Caco-2 (cell line): ENCODE results near the gene MMAB. TPM values are rescaled to one million over a fixed set of nuclear protein-coding genes. Genes with fewer than 3 reads are reported as not detected.

ENCODE experiments used
- BruUV-seq: library from RNA; stranded (reverse); fragments of 400-500 nt; replicated peaks from 2 replicates; lab custom pipeline; 2021; lab: Mats Ljungman, UMichigan
- CTCF ChIA-PET: fragments of 300-600 bp; sonication (Branson Sonifier 250); formaldehyde crosslinking; loops from one replicate; lab custom pipeline; 2022; ENCODE audit warnings: antibody characterized with exemption; lab: Charles Lee
- POLR2A ChIA-PET: fragments of 300-600 bp; sonication (Branson Sonifier 250); formaldehyde crosslinking; loops from one replicate; lab custom pipeline; 2022; ENCODE audit warnings: antibody characterized with exemption; lab: Charles Lee
- DNase-seq, 2 experiments: peaks; one replicate each; pipeline versions ENCODE4 v3.0.0 to v3.0.0-alpha.2; 2020 to 2022
- H3K27me3 ChIP-seq: replicated peaks from 2 replicates; pipeline ENCODE4 v1.6.0; 2011; ENCODE audit warnings: low read length; ENCODE audit not compliant: control insufficient read depth, insufficient read depth
- H3K36me3 ChIP-seq: 2 replicates; pipeline ENCODE4 v1.5.1; 2011; ENCODE audit warnings: low read length; ENCODE audit not compliant: control insufficient read depth, insufficient read depth
- H3K4me1 ChIP-seq: fragments of 250-450 bp; sonication (Bioruptor Pico); 2 replicates; pipeline ENCODE4 v1.5.1; 2020; ENCODE audit warnings: mild to moderate bottlenecking
- H3K4me3 ChIP-seq: 2 replicates; pipeline ENCODE4 v1.5.1; 2011; ENCODE audit warnings: low read depth, mild to moderate bottlenecking, control low read depth, low read length
- H3K9me3 ChIP-seq: fragments of 250-450 bp; sonication (Bioruptor Pico); 2 replicates; pipeline ENCODE4 v1.5.1; 2020; ENCODE audit warnings: mild to moderate bottlenecking, moderate library complexity
- H3K27ac Mint-ChIP-seq: one replicate; pipeline ENCODE4 v1.8.0; 2022; ENCODE audit warnings: mixed read lengths; ENCODE audit not compliant: unreplicated experiment
- H3K27me3 Mint-ChIP-seq: one replicate; pipeline ENCODE4 v1.8.0; 2022; ENCODE audit warnings: mixed read lengths; ENCODE audit not compliant: insufficient read depth, unreplicated experiment
- H3K36me3 Mint-ChIP-seq: one replicate; pipeline ENCODE4 v1.8.0; 2022; ENCODE audit warnings: mild to moderate bottlenecking, mixed read lengths; ENCODE audit not compliant: insufficient read depth, unreplicated experiment
- H3K4me1 Mint-ChIP-seq: one replicate; pipeline ENCODE4 v1.8.0; 2022; ENCODE audit warnings: low read depth, mixed read lengths; ENCODE audit not compliant: unreplicated experiment
- H3K4me3 Mint-ChIP-seq: one replicate; pipeline ENCODE4 v1.8.0; 2022; ENCODE audit warnings: mild to moderate bottlenecking, moderate library complexity, mixed read lengths; ENCODE audit not compliant: unreplicated experiment
- H3K9me3 Mint-ChIP-seq: one replicate; pipeline ENCODE4 v1.8.0; 2022; ENCODE audit warnings: mixed read lengths; ENCODE audit not compliant: unreplicated experiment
- intact Hi-C: fragments of 100-400 bp; cut with micrococcal nuclease; formaldehyde crosslinking; loops from one replicate; pipeline ENCODE4 v1.10.0; 2022; ENCODE audit not compliant: unreplicated experiment
- total RNA-seq: library from RNA; stranded (reverse); gene quantifications from 2 replicates; pipeline ENCODE4 v1.2.3, GENCODE V29; 2022
- TF ChIP-seq, protein P1 (sequence below), 2 experiments: fragments of 200-600 bp in 1 of 2; IDR thresholded peaks; 1 replicate in 1 of 2; 2 replicates in 1 of 2; pipeline versions ENCODE4 v1.5.1 to v1.8.0; 2011 to 2022; ENCODE audit warnings: antibody characterized with exemption in 1 of 2, control low read depth in 1 of 2, inconsistent platforms in 1 of 2, low read depth in 1 of 2, low read length in 1 of 2, mild to moderate bottlenecking in 1 of 2, moderate library complexity in 1 of 2; ENCODE audit not compliant: insufficient read depth in 1 of 2, severe bottlenecking in 1 of 2, unreplicated experiment in 1 of 2

MMAB gene
- total RNA-seq, 1 experiment from 2014 or later, result 48.9 TPM

GRCh38 chr12:109581856-109582255 lies 8.6 kb upstream of the MMAB start:
- no peak overlapping the region for H3K27ac Mint-ChIP-seq
- H3K27me3 Mint-ChIP-seq, result no peaks in the 10 kb centered on the region
- peaks cover 11% of the 10 kb centered on the region for H3K36me3 Mint-ChIP-seq

GRCh38 chr12:109581334-109581691 lies 8.0 kb upstream of the MMAB start:
- H3K27ac Mint-ChIP-seq, result no peak overlapping the region
- H3K27me3 ChIP-seq, result no peaks in the 10 kb centered on the region
- H3K4me1 Mint-ChIP-seq, result no peaks in the 10 kb centered on the region
- peaks cover 12% of the 10 kb centered on the region for H3K36me3 Mint-ChIP-seq
- H3K4me3 ChIP-seq, result no peak overlapping the region
- H3K4me1 ChIP-seq, result no peaks in the 10 kb centered on the region
- no peaks in the 10 kb centered on the region for H3K9me3 ChIP-seq
- no peak for DNase-seq
- H3K27me3 Mint-ChIP-seq, result no peaks in the 10 kb centered on the region
- H3K4me3 Mint-ChIP-seq, result no peak overlapping the region
- ChIA-PET POLR2A (no interaction called here), CTCF (no interaction called here)
- intact Hi-C loops, result no loop called here
- H3K36me3 ChIP-seq, result no peaks in the 10 kb centered on the region; the same call in 1 of the 2 replicates
- H3K9me3 Mint-ChIP-seq, result no peaks in the 10 kb centered on the region
- BruUV-seq, result no TSS peak
- TF ChIP-seq, protein P1, sequence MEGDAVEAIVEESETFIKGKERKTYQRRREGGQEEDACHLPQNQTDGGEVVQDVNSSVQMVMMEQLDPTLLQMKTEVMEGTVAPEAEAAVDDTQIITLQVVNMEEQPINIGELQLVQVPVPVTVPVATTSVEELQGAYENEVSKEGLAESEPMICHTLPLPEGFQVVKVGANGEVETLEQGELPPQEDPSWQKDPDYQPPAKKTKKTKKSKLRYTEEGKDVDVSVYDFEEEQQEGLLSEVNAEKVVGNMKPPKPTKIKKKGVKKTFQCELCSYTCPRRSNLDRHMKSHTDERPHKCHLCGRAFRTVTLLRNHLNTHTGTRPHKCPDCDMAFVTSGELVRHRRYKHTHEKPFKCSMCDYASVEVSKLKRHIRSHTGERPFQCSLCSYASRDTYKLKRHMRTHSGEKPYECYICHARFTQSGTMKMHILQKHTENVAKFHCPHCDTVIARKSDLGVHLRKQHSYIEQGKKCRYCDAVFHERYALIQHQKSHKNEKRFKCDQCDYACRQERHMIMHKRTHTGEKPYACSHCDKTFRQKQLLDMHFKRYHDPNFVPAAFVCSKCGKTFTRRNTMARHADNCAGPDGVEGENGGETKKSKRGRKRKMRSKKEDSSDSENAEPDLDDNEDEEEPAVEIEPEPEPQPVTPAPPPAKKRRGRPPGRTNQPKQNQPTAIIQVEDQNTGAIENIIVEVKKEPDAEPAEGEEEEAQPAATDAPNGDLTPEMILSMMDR (IDR thresholded peaks at IDR 0.05; ENCODE audit: insufficient read depth in 1 of 2, low read depth in 1 of 2, low read length in 1 of 2, severe bottlenecking in 1 of 2, unreplicated experiment in 1 of 2), result no peak

More at GRCh38 chr12:109581856-109582255, 8.6 kb upstream of the MMAB start:
- POLR2A ChIA-PET, result no interaction called here
- no peak for DNase-seq
- no peaks in the 10 kb centered on the region for H3K4me1 ChIP-seq
- no peaks in the 10 kb centered on the region for H3K9me3 ChIP-seq
- no TSS peak for BruUV-seq
- no peaks in the 10 kb centered on the region for H3K27me3 ChIP-seq
- no peaks in the 10 kb centered on the region; the same call in 1 of the 2 replicates for H3K36me3 ChIP-seq
- TF ChIP-seq, protein P1 (IDR thresholded peaks at IDR 0.05; ENCODE audit: insufficient read depth in 1 of 2, low read depth in 1 of 2, low read length in 1 of 2, severe bottlenecking in 1 of 2, unreplicated experiment in 1 of 2), result no peak
- Mint-ChIP-seq H3K4me3 (no peak overlapping the region), H3K9me3 (no peaks in the 10 kb centered on the region), H3K4me1 (no peaks in the 10 kb centered on the region)
- CTCF ChIA-PET, result interaction anchor here (1.1 kb wide), 1 partner anchor 197 kb away, joined by 4 read pairs; no protein-coding TSS in a partner anchor
- intact Hi-C loops, result no loop called here
- no peak overlapping the region for H3K4me3 ChIP-seq

DNA sequence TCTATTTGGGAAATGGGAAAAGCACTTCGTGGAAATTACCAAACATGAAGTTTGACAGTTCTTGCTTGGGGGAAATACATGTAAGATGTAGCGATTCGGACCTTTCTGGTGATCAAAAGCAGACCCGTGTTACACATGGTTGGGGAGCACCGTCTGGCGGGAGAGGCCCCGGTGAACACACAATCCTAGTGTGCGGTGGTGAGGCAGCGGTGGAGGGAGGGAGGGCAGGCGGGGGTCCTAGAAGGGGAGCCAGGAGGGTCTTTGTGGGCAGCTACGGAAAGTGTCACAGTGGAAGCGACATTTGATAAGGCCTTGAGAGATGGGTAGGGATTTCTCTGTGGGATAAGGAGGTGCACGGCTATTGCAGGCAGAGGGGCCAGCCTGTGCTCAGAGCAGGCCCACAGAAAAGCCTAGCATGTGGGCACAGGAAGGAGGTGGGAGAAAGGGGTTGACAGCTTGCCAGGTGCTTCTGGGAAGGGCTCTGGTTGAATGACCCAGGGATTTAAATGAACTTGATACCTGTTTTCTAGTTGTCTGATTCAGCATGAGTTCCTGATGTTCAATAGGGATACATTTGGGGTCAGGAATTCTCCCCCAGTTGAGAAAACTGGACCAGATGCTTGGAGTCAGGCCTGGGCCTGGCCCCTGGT lies 7.5 kb upstream of the MMAB start:
- H3K4me3 ChIP-seq, result no peak overlapping the region
- Mint-ChIP-seq H3K4me1 (no peaks in the 10 kb centered on the region), H3K27ac (no peak overlapping the region), H3K27me3 (no peaks in the 10 kb centered on the region), H3K4me3 (no peak overlapping the region), H3K9me3 (no peaks in the 10 kb centered on the region), H3K36me3 (peaks cover 12% of the 10 kb centered on the region)
- H3K4me1 ChIP-seq, result no peaks in the 10 kb centered on the region
- H3K27me3 ChIP-seq, result no peaks in the 10 kb centered on the region
- CTCF ChIA-PET, result no interaction called here
- BruUV-seq, result no TSS peak
- no peaks in the 10 kb centered on the region for H3K9me3 ChIP-seq
- DNase-seq, result no peak
- POLR2A ChIA-PET, result no interaction called here
- intact Hi-C loops, result no loop called here
- TF ChIP-seq, protein P1 (IDR thresholded peaks at IDR 0.05; ENCODE audit: insufficient read depth in 1 of 2, low read depth in 1 of 2, low read length in 1 of 2, severe bottlenecking in 1 of 2, unreplicated experiment in 1 of 2), result no peak
- H3K36me3 ChIP-seq, result no peaks in the 10 kb centered on the region; the same call in 1 of the 2 replicates
